Activated CD8-positive, alpha-beta memory T cell treated with anti-CD3 and anti-CD28 coated beads, Interleukin-2, amount 50 U/mL, for 24 hours (primary cell): ENCODE results near the gene POLR1C.
"Not testable (repeated sequence)": the region's sequence is repeated elsewhere in the genome, so short reads cannot be mapped to it uniquely, and the experiment has no call there.

Source experiments
- DNase-seq: peaks from one replicate; pipeline ENCODE4 v3.0.0-alpha.2; 2020; ENCODE audit errors: extremely low read depth

POLR1C gene

DNA sequence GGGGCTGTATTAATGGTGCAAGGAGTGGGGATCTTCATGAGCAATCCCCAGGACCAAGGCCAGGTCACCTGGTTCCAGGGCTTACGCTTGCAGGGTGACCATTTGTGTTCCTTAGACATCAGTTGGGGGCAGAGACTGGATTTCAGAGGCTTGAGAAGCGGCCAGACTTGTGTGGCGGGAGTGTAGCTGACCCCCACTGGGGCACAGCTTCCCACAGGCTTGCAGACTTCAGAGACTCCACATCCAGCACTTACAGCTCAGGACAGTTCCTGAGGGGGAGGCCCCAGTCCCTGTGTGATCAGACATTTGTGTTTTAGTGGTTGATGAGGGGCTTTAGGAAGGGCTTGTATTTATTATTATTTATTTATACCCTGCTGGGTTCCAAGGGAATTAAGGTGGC lies 24.2 kb upstream of the POLR1C start:
- DNase-seq, result no peak

DNA sequence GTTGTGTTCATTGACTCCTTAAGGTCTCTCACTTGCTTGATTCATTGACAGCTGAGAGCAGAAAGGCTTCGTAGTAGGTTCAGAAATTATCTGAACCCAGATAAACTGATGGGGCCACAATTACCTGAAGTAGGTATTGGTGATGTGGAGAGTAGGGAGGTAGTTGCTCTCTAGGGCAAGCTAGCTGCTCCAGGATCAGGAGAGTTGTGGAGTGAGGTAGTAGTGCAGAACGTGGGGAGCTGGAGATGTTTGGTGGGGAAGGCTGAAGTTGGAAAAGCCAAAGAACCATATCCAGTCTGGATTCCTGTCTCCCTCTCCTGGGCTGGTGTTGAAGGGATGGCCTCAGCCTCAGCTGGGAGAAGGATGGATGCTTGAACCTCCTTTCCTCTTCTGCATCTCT lies 23.7 kb upstream of the POLR1C start:
- DNase-seq, result no peak

DNA sequence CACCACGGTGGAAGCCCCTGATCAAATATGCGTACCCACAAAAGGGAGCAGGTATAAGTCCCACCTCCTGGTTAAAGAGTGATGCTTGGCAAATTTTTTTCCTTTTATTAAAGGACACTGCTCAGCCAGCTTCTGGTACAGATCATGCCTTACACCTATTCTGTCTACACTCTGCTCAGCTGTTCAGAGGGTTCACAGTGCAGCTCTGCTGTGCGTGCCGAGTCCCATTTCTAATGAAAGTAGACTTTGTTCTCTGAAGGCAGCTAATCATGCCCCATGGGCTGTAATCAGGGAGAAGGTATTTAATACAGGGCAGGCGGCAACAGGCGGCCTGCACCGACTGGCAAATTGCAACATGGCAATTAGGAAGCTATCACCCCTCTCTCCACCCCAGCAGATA lies 23.1 kb upstream of the POLR1C start:
- no peak for DNase-seq

DNA sequence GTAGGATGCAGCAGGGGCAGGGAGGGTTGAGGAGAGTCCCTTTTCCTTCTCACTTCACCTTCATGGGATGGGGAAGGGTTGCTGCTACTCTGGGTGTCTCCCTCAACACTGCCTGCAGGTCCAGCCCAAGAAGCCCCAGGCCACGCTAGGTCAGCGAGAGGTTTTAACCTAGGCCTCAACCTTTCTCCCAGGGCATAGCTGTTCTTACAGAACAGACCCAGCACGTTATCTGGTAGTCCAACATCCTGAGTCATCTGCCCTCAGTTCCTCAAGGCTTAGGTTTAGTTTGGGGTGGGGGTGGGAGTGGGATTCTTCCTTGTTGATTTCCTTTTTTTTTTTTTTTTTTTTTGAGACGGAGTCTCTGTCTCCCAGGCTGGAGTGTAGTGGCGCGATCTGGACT lies 22.6 kb upstream of the POLR1C start:
- no peak for DNase-seq

DNA sequence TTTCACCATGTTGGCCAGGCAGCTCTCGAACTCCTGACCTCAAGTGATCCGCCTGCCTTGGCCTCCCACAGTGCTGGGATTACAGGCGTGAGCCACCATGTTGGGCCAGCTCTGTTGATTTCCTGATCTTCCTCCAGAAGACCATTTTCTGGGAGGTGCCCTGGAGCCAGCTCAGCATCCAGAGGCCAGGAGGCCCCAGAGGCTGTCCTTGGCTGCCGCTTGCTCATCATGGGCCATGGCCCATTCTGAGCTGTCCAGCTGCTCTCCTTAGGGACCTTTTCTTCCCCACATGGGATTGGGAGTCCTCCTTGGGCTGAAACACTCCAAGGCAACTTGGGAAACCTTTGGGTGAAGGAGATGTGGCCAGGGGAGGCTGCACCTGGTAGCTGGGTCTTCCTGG lies 22.1 kb upstream of the POLR1C start:
- no peak for DNase-seq

DNA sequence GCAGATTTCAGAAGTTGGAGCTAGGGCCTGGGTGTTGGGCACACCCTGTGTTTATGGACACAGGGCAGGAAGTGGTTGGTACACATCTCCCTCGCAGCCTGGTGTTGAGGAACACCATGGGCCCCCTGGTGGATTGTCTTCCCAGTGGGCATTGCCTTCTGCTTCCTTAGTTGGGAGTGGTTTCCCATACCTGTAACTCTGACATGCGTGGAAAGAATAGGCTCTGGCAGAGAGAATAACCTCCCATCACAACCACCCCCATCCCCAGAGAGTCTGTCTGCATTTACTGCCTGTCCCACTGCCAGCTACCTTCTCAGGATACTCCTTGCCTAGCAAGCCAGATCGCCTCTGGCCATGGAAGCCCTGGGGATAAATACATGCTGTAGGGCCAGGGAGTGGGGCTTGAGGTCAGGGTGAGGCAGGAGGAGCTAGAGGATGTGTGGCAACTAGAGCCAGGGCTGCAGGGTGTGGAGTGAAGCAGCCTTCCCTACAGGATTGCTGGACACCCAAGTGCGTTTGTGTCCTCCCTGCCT lies 21.4 kb upstream of the POLR1C start:
- DNase-seq, result no peak

DNA sequence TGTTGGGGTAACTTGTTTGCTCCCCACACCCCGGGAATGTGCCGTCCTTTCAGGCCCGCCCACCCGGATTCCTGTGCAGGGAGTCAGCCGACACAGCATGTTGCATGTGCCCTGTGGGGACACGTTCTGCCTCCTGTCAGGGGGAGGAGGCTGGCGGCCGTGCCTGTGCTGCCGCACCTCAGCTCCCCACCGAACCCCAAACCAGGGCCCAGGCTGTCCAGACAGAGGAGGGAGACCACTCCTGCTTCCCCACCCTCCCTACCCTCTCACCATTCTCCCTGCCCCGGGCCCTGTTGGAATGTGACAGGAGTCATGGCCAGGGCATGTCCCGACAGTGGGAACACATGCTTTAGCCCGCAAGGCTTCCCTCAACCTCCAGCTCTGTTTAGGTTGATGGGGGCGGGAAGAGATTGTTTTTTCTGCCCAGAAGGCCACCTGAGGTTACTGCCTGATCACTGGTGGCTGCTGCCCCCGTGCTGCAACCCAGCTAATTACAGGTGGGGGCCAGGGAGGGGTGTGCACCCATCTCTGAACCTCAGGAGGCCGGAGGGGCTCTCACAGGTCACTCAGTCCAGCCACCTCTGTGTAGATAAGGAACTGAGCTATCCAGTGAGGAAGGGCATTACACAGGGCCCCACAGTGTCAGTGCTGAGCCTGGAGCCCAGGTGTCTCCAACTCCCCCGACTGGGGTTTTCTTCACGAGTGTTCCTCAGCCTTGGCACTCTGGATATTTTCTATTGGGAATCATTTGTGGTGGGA lies 20.3 kb upstream of the POLR1C start:
- no peak for DNase-seq

DNA sequence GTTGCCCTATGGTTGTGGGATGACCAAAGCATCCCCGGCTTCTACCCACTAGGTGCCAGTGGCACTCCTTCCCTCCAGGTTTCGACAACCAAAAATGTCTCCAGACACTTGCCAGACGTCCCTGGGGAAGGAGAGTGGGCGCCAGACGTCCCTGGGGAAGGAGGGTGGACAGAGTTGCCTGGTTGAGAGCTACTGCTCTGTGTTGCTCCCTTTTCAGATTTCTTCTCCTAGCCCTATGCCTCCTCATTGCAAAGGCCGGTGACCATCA lies 19.8 kb upstream of the POLR1C start:
- DNase-seq, result no peak

DNA sequence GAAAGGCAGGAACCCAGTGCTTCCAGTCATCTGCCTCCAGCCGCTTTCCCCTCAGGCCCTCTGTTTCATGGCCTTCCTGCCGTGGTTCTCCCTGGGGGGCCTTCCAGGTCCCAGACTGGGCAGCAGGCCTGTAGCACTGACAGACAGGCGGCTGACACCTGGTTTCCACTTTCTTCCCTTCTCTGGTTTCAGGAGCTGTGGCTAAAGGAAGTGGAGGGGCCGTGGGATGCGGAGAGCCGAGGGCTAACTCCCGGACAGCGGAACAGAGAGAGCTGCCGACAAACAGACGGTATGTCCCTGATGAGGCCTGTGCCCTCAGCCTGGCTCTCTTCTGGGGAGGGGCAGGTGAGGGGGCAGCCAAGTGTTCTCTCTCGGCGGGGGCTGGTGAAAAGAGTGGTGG lies 19.2 kb upstream of the POLR1C start:
- no peak for DNase-seq

DNA sequence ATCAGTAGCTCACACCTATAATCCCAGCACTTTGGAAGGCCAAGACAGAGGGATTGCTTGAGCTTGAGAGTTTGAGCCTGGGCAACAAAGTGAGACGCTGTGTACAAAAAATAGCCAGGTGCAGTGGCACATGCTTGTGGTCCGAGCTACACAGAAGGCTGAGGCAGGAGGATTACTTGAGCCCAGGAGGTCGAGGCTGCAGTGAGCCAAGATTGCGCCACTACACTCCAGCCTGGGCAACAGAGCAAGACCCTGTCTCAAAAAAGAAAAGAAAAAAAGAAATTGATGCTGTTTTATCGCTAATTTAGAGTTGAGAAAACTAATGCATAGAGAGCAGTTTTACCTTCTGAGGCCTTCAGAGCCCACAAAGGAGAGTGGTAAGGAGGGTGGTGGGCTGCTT lies 18.6 kb upstream of the POLR1C start:
- DNase-seq, result not testable (repeated sequence)

DNA sequence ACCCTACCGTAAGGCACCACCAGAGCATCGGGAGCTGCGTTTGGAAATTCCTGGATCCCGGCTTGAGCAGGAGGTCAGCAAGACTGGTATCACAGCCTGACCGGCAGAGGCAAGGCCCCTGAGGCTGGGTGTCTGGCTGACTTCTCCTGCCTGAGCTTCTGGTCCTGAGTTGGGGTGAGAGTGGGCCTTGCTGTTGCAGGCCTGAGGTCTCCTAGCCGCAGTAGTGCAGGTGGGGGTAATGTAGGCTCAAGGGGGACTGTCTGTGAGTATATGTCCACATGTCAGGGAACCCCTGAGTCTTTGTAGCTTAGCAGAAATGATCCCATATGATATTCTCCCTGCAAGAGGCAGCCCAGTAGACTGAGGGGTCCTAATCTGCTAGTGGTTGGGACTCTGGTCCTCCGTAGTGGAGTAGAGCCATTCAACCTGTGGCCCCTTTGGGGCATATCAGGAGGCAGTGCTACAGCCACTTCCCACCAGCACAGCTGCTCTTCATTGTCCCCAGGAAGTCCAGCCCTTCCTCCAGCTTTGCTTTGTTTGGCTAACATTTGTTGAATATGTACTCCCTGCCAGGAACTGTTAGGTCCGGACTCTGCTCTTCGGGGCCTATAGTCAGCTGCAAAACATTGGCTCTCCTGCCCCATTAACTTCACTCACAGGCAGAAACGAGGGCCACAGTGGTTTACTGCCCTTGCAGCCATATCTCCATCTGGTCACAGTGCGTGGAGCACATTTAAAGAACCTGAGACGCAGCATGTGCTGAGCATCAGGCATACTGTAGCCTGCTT lies 17.7 kb upstream of the POLR1C start:
- DNase-seq, result no peak

DNA sequence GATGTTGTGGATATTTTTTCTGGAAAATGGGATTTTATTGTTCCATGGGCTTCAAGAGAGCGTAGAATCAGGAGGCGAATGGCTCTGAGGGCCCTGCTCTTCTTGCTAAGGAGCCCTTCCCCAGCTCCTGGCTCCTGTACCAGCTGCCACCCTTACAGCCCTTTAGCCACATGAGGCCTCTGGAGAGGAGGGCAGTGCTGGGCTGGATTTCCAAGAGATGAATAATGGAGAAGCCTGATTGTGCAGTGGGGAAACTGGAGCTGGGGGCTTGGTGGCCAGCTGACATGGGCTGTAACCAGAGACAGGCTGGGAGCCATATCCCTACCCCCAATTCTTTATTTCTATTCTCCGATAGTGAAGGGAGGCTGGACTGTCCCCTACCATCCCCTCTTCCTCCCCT lies 16.0 kb upstream of the POLR1C start:
- DNase-seq, result no peak

DNA sequence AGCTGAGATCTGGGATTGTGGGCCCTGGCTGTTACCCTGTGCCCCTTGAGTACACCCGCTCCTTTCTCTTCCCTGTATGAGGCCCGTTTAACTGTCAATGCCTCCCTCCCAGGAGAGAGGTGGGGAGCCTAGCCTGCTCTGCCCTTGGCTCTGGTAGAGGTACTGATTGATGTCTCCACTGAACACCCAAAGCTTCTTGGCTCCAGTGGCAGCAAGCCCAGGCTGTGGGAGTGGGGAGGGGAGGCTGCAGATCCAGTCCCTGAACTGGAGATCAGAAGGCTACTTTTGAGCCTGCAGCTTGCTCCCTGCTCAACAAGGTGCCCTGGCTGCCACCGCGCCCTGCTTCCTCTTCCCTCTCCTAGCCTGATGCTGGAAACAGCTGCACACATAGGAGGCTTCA lies 14.2 kb upstream of the POLR1C start:
- DNase-seq, result no peak

DNA sequence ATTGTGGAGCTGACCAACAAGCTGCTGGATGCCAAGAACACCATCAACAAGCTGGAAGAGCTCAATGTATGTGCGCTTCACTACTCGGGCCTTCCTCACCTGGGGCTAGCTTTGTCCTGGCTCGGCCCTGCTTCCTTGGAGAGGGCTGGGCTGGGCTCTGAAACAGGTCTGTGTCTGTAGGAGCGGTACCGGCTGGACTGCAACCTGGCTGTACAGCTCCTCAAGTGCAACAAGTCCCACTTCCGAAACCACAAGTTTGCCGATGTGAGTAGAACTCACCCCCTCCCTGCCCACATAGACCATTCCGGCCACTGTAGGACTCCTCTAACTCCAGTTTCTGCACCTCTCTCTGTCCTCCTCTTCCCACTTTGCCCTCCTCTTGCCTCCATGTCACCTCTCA lies 13.4 kb upstream of the POLR1C start:
- no peak for DNase-seq

DNA sequence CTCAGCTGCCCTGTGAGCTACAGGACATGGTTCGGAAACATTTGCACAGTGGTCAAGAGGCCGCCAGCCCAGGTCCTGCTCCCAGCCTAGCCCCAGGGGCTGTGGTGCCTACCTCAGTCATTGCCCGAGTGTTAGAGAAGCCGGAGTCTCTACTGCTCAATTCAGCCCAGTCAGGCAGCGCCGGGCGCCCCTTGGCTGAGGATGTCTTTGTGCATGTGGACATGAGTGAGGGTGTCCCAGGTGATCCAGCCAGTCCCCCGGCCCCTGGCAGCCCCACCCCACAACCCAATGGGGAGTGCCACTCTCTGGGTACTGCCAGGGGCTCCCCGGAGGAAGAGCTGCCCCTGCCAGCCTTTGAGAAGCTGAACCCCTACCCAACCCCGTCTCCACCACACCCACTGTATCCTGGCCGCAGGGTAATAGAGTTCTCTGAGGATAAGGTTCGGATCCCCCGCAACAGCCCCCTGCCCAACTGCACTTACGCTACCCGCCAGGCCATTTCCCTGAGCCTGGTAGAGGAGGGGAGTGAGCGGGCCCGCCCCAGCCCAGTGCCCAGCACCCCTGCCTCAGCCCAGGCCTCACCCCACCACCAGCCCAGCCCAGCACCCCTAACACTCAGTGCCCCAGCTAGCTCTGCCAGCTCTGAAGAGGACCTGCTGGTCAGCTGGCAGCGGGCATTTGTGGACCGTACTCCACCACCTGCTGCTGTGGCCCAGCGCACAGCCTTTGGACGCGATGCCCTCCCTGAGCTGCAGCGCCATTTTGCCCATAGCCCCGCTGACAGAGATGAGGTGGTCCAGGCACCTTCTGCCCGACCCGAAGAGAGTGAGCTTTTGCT lies 11.9 kb upstream of the POLR1C start:
- DNase-seq, result no peak

DNA sequence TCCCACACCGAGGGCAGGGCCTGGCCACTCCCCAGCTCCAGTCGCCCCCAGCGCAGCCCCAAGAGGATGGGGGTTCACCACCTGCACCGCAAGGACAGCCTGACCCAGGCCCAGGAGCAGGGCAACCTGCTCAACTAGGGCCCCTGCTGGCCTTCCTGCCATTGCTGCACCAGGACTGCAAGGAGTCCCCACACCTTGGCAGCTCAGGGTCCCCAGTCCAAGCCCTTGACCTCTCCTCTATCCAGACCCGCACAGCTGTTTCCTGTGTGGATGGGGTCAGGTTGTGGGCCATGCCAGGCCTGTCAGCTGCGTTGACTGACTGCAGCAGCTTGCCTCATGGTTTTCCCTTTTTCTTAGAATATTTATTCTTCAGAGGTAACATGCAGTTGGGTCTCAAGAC lies 11.2 kb upstream of the POLR1C start:
- no peak for DNase-seq

DNA sequence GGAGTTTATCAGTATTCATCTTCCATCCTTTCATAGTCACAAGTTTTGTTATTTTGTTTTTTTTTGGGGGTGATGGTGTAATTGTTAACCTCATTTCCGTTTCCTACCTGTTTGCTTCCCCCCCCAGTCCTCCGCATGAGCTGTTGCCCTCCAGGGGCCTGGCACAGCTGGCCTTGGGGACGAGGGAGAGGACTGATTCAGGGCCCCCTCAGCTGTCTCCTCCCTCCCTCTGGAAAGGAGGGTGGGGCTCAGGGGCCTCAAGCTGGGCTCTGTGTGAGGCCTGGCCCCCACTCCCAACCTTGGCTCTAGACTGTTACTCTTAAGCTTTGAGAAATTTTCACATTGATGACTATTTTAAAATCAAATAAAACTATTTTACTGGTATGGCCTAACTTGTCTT lies 10.7 kb upstream of the POLR1C start:
- DNase-seq, result no peak

DNA sequence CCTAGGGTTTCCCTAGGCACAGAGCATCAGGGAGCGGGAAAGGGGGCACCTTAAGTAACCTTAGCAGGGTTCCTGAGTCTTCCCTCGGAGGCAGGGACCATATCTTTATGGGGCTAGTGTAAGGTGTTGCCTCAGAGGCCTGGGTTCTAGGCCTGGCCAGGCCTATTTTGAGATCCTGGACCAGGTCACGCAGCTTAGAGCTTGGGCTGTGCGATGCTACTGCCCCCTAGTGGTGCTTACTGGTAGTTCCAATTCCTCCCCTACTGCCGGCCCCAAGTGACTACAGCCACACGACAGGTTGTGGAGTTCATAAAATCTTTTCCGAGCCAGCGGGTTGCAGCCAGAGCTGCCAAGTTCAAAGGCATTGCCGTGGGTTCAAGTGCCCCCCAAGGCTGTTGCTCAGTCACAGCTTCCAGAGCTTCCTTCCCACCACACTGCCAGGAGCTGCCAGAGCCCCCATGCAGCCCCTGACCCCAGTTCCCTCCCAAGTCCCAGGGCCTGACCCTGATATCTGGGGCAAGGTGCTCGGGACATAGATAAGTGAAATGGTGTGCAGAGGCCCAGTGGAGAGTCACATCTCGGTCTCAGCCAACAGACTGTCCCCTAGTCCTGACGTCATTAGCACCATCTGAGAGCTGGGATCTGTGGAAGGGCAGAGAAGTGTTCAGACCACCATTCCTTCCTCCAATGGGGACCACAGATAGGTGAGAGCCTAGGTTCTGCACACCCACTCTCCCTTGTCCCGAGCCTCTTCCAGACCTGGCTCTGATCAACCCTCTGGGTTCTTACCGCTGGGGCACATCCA lies 10.0 kb upstream of the POLR1C start:
- DNase-seq, result peak; percentile 42

DNA sequence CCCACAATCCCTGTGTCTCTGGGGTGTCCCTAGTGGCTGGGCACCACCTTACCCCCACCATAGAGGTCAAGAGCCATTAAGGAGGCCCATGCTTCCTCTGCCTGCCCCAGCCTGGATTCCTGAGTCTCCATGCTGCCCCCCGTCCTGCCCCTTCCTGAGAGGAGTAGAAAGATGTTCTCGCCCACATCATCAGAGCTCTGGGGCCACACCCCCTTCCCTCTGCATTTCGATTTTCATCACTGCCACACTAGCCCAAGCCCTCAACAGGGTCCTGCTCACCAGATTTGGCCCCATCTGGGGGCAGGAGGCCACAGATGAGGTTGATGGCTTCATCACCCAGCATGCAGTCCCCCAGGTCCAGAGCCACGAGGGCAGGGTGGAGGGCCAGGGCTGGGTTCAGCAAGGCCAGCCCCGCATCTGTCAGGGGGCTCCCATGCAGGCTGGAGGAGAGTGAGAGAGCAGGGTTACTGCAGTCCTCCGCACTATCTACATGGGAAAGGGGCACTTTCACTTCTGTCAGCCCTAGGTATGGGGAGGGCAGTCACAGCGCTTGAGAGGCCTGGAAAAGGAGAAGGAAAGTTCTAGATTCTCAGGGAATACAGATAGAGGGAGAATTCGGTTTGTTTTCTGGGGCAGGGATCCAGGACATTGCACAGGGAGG lies 8.3 kb upstream of the POLR1C start:
- DNase-seq, result no peak

DNA sequence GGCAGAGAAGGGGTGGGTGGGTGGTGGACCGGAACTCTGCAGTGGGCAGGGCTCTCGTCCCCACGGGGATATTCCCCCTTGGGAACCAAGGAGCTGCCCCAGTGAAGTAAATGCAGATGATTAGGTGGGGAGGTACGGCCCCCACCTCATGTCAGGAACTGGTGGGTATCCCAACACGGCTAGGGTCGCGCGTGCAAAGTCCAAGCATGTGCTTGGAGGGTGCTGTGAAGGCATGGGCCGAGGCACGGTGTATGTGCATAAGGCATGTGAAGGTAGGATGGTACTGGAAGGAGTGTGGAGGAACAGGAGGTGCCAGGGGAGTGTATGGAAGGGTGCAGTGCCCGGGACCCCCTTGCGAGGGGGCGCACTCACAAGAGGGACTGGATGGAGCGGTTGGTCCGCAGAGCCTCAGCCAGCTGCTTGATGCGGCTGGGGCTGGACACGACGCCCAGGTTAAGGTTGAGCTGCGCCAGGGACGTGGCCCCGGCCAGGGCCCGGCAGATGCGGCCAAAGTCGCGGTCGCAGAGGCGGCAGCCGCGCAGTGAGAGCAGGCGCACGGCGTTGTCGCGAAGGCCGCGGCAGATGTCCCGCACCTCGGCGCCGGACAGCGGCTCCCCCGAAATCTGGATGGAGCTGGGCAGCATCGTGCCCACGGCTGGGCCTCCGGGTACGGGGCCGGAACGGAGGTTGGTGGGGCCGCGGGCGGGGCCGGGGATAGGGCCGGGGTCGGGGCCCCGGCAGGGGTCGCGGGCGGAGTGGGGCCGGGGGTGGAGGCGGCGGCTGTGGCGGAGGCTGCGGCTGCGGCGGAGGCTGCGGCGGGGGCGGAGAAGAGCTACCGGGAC lies 7.5 kb upstream of the POLR1C start:
- DNase-seq, result no peak
